Measurements from ENCODE around the gene COX18.

DNA sequence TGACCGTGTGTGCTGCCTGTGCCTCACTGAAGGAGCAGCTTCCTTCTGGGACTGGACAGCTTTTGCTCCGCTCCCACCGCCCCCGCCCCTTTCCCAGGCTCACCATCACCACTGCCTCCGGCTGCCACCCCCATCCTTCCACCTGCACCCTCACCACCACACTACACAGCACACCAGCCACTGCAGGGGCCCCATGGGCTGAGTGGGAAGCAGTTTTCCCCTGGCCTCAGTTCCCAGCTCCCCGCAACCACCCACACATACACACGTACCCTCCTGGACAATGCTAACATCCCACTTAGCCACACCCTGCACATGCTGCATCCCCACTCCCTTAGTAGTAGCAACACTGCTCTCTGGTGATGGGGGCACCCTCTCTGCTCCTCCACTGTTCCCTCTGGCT lies 29.6 kb upstream of the COX18 start:
- TF ChIP-seq, protein P1, sequence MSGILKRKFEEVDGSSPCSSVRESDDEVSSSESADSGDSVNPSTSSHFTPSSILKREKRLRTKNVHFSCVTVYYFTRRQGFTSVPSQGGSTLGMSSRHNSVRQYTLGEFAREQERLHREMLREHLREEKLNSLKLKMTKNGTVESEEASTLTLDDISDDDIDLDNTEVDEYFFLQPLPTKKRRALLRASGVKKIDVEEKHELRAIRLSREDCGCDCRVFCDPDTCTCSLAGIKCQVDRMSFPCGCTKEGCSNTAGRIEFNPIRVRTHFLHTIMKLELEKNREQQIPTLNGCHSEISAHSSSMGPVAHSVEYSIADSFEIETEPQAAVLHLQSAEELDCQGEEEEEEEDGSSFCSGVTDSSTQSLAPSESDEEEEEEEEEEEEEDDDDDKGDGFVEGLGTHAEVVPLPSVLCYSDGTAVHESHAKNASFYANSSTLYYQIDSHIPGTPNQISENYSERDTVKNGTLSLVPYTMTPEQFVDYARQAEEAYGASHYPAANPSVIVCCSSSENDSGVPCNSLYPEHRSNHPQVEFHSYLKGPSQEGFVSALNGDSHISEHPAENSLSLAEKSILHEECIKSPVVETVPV (CRISPR knock-in tag; IDR thresholded peaks at IDR 0.05), result no peak
- no peak for TF ChIP-seq ARNTL (CRISPR knock-in tag; IDR thresholded peaks at IDR 0.05; ENCODE audit: borderline replicate concordance, low read depth)
- TF ChIP-seq TOX (CRISPR knock-in tag; IDR thresholded peaks at IDR 0.05; ENCODE audit: borderline replicate concordance), result no peak
- TF ChIP-seq OSR1 (CRISPR knock-in tag; IDR thresholded peaks at IDR 0.05), result no peak
- no peak for TF ChIP-seq PPARA (CRISPR knock-in tag; IDR thresholded peaks at IDR 0.05; ENCODE audit: borderline replicate concordance)
- TF ChIP-seq ZNF565 (CRISPR knock-in tag; conservative IDR thresholded peaks at IDR 0.05; ENCODE audit: low read depth), result no peak
- TF ChIP-seq BACH2 (CRISPR knock-in tag; IDR thresholded peaks at IDR 0.05; ENCODE audit: borderline replicate concordance), result no peak
- no peak for TF ChIP-seq ZC3H10 (CRISPR knock-in tag; IDR thresholded peaks at IDR 0.05)
- no peak for TF ChIP-seq TSHZ2 (CRISPR knock-in tag; IDR thresholded peaks at IDR 0.05)
- TF ChIP-seq ESRRG (CRISPR knock-in tag; IDR thresholded peaks at IDR 0.05), result no peak
- no peak for TF ChIP-seq CREB5 (CRISPR knock-in tag; IDR thresholded peaks at IDR 0.05; ENCODE audit: low read depth)
- TF ChIP-seq RARB (CRISPR knock-in tag; IDR thresholded peaks at IDR 0.05), result no peak

Measured in SK-N-SH treated with all-trans-retinoic acid at 6 μM for 48 hours (cell line).